OCI-LY3 (cell line): ENCODE measurements around the gene ZNF497.

Source experiments
- CTCF ChIP-seq: fragments of 200-600, 300-600 bp; sonication (generic); IDR thresholded peaks from 2 replicates; pipeline ENCODE4 v1.5.1; 2014; ENCODE audit warnings: antibody characterized with exemption, low read length, low read depth
- EZH2phosphoT487 ChIP-seq: fragments of 200-600 bp; shearing (Covaris generic); IDR thresholded peaks from 2 replicates; pipeline ENCODE4 v1.6.1; 2018; ENCODE audit warnings: antibody characterized with exemption, mixed run types, low read depth

- TF ChIP-seq CTCF (no peak), EZH2phosphoT487 (no peak)
These were observed 29.9 kb downstream of the ZNF497 start for GRCh38 chr19:58332697-58333096.
